Cardiac muscle cell (in vitro differentiated cells and primary cell): ENCODE data around the gene OR5K2. TPM values are rescaled to one million over a fixed set of nuclear protein-coding genes. Genes with fewer than 3 reads are reported as not detected.

Experiments
- DNase-seq, 2 donors: peaks; one replicate each; pipeline versions ENCODE4 v3.0.0 to v3.0.0-alpha.2; 2010 to 2017; ENCODE audit warnings: low read depth in 1 of 2, low spot score in 1 of 2
- H3K27ac ChIP-seq: fragments of 200-600 bp; sonication (generic); 2 replicates; pipeline ENCODE4 v1.5.1; 2016
- H3K27me3 ChIP-seq: fragments of 200-600 bp; sonication (generic); 2 replicates; pipeline ENCODE4 v1.6.0; 2016; ENCODE audit warnings: control low read depth
- H3K36me3 ChIP-seq: fragments of 200-600 bp; sonication (generic); 2 replicates; pipeline ENCODE4 v1.5.1; 2016; ENCODE audit warnings: control low read depth
- H3K4me1 ChIP-seq: fragments of 200-600 bp; sonication (generic); 2 replicates; pipeline ENCODE4 v1.8.1; 2017; ENCODE audit warnings: low read depth, mild to moderate bottlenecking, mixed run types
- H3K4me3 ChIP-seq: fragments of 200-600 bp; sonication (generic); 2 replicates; pipeline ENCODE4 v1.5.1; 2016; ENCODE audit warnings: mild to moderate bottlenecking
- H3K9me3 ChIP-seq: fragments of 200-600 bp; sonication (generic); 2 replicates; pipeline ENCODE4 v1.5.1; 2017; ENCODE audit warnings: low read depth, mild to moderate bottlenecking, control low read depth
- CTCF ChIP-seq: IDR thresholded peaks from 2 replicates; pipeline ENCODE4 v1.5.1; 2012; ENCODE audit warnings: low read depth, mild to moderate bottlenecking, low read length
- polyA plus RNA-seq: library from polyadenylated mRNA; unstranded; fragments of >200 nt; fragmentation: Nextera tagmentation; extraction: Ambion mirVana; gene quantifications from 2 replicates; pipeline ENCODE4 v1.2.1, GENCODE V29; 2016
- total RNA-seq: library from RNA; depleted of rRNA; stranded (reverse); fragments of >200 nt; gene quantifications from 2 replicates; pipeline ENCODE4 v1.2.3, GENCODE V29; 2016

Gene OR5K2
- total and polyA plus RNA-seq, 2 experiments from 2014 or later = not detected

GRCh38 chr3:98521897-98522543, 24.5 kb downstream of the OR5K2 start:
- Histone ChIP-seq H3K4me3 (peak overlapping the region; percentile 64), H3K9me3 (no peaks in the 10 kb centered on the region), H3K27ac (peak overlapping the region; percentile 83), H3K4me1 (peaks cover 4% of the 10 kb centered on the region), H3K27me3 (no peaks in the 10 kb centered on the region), H3K36me3 (peaks cover 2% of the 10 kb centered on the region)
- TF ChIP-seq CTCF = no peak
- peak; percentile 57 to 74 for DNase-seq

GRCh38 chr3:98522544-98523281, 25.2 kb downstream of the OR5K2 start, which contains the start of gene CLDND1:
Gene CLDND1 (minus strand): TSS chr3:98522902. CDS start chr3:98521424, 1,478 bp downstream.
- Histone ChIP-seq H3K4me3 (peak within 1 kb of the TSS; percentile 64), H3K9me3 (no peaks in the 10 kb centered on the region), H3K4me1 (peaks cover 4% of the 10 kb centered on the region), H3K27ac (peak within 1 kb of the TSS; percentile 83), H3K27me3 (no peaks in the 10 kb centered on the region), H3K36me3 (no peaks in the 10 kb centered on the region)
- TF ChIP-seq CTCF = no peak
- peak; percentile 97 to 98 for DNase-seq

GRCh38 chr3:98525494-98525893, 28.0 kb downstream of the OR5K2 start:
- Histone ChIP-seq H3K27ac (no peak overlapping the region), H3K27me3 (no peaks in the 10 kb centered on the region), H3K36me3 (no peaks in the 10 kb centered on the region), H3K9me3 (no peaks in the 10 kb centered on the region), H3K4me1 (peaks cover 10% of the 10 kb centered on the region), H3K4me3 (no peak overlapping the region)
- TF ChIP-seq CTCF = no peak
- DNase-seq = no peak

- TF ChIP-seq CTCF = no peak
- DNase-seq = no peak
- peaks cover 6% of the 10 kb centered on the region for H3K4me1 ChIP-seq
- H3K4me3 ChIP-seq = no peak overlapping the region
- no peak overlapping the region for H3K27ac ChIP-seq
- H3K9me3 ChIP-seq = no peaks in the 10 kb centered on the region
- H3K27me3 ChIP-seq = no peaks in the 10 kb centered on the region
- no peaks in the 10 kb centered on the region for H3K36me3 ChIP-seq
Measured at GRCh38 chr3:98528474-98529346, 31.2 kb downstream of the OR5K2 start.

GRCh38 chr3:98529856-98530459, 32.5 kb downstream of the OR5K2 start:
- TF ChIP-seq CTCF = no peak
- no peak for DNase-seq
- no peaks in the 10 kb centered on the region for H3K36me3 ChIP-seq
- H3K27me3 ChIP-seq = no peaks in the 10 kb centered on the region
- H3K4me1 ChIP-seq = peaks cover 6% of the 10 kb centered on the region
- H3K27ac ChIP-seq = no peak overlapping the region
- H3K4me3 ChIP-seq = no peak overlapping the region
- H3K9me3 ChIP-seq = no peaks in the 10 kb centered on the region
